Kidney (tissue), 14 donors: Measurements from ENCODE around the gene OR2M5. TPM values are rescaled to one million over a fixed set of nuclear protein-coding genes. Genes with fewer than 3 reads are reported as not detected.

Source experiments
- DNase-seq, 5 donors: peaks; one replicate each; pipeline ENCODE4 v3.0.0-alpha.2; 2013 to 2020
- FAIRE-seq: peaks from 2 replicates; lab custom pipeline; 2012; peaks lifted over from hg19 to GRCh38; lab: Jason Lieb, UNC
- H3K27ac ChIP-seq, 2 donors: one replicate each; pipeline ENCODE4 v1.7.0; 2013; ENCODE audit warnings: low read depth in 2 of 2, low read length in 2 of 2, inconsistent platforms in 1 of 2
- H3K27me3 ChIP-seq: one replicate; pipeline ENCODE4 v1.7.1; 2013; ENCODE audit warnings: low read length, inconsistent platforms; ENCODE audit not compliant: control insufficient read depth, insufficient read depth
- H3K36me3 ChIP-seq, 3 donors: one replicate each; pipeline versions ENCODE4 v1.7.0 to v1.7.1; 2013; ENCODE audit warnings: low read length in 3 of 3, control low read depth in 1 of 3, inconsistent platforms in 1 of 3; ENCODE audit not compliant: insufficient read depth in 3 of 3, control insufficient read depth in 2 of 3
- H3K4me1 ChIP-seq, 3 donors: one replicate each; pipeline versions ENCODE4 v1.7.0 to v1.7.1; 2013; ENCODE audit warnings: low read length in 3 of 3, inconsistent platforms in 1 of 3, low read depth in 1 of 3; ENCODE audit not compliant: control insufficient read depth in 2 of 3, insufficient read depth in 2 of 3
- H3K4me3 ChIP-seq, 3 donors: one replicate each; pipeline versions ENCODE4 v1.7.0 to v1.8.1; 2013; ENCODE audit warnings: low read length in 3 of 3, control low read depth in 1 of 3, inconsistent platforms in 1 of 3
- H3K9ac ChIP-seq, 3 donors: one replicate each; pipeline versions ENCODE4 v1.7.0 to v1.7.1; 2013; ENCODE audit warnings: low read length in 3 of 3, control low read depth in 1 of 3, inconsistent platforms in 1 of 3
- H3K9me3 ChIP-seq, 3 donors: one replicate each; pipeline versions ENCODE4 v1.7.0 to v1.7.1; 2013; ENCODE audit warnings: low read length in 3 of 3, control low read depth in 1 of 3, inconsistent platforms in 1 of 3; ENCODE audit not compliant: control insufficient read depth in 2 of 3, insufficient read depth in 1 of 3
- intact Hi-C: fragments of 100-400 bp; cut with DNase I; formaldehyde crosslinking; loops from one replicate; pipeline ENCODE4 v1.11.1; 2022
- polyA plus RNA-seq: library from polyadenylated mRNA; stranded (reverse); fragments of 350-450 nt; fragmentation: Illumina TruSeq; extraction: RNeasy Lipid Tissue Mini Kit (QIAGEN cat#74804); gene quantifications from one replicate; pipeline ENCODE4 v1.2.3, GENCODE V29; 2014; ENCODE audit warnings: low read depth, low replicate concordance; ENCODE audit not compliant: insufficient read depth
- total RNA-seq: library from RNA; stranded (reverse); fragmentation: NEBNext Ultra II Directional; extraction: Animal tissue kit (Norgen Biotek cat#: 25700); gene quantifications from one replicate; pipeline ENCODE4 v1.2.1, GENCODE V29; 2021
- TF ChIP-seq, protein P1 (sequence below): IDR thresholded peaks from 3 replicates; pipeline ENCODE4 v1.5.1; 2012; ENCODE audit warnings: mild to moderate bottlenecking, moderate library complexity, borderline replicate concordance; ENCODE audit not compliant: insufficient read depth; ENCODE audit errors: extremely low read depth
- donor health status: control.
- donor health status: control.
- donor health status: control.
- donor health status: control.
- donor health status: control.
- donor health status: DM: yes; HTN: yes; CAD: no.
- donor health status: Normal renal cell carcinoma (clear cell type).

Gene OR2M5
- total and polyA plus RNA-seq, 2 donors from 2014 or later: not detected

DNA sequence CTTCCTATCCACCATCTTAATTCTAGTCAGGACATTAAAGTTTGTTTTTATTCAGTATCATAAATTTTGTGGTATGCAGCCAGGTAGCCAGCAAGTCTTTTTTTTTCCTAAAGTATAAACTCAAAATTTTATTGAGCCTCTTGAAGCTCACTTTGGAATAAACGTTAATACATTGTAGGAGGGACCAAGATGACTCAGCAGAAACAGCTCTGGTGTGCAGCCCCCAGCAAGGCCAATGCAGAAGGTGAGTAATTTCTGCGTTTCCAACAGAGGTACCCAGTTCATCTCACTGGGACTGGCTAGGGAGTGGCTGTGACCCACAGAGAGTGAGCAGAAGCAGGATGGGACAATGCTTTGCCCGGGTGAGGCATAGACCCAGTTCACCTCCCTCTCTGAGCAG lies 42.4 kb downstream of the OR2M5 start:
- TF ChIP-seq, protein P1, sequence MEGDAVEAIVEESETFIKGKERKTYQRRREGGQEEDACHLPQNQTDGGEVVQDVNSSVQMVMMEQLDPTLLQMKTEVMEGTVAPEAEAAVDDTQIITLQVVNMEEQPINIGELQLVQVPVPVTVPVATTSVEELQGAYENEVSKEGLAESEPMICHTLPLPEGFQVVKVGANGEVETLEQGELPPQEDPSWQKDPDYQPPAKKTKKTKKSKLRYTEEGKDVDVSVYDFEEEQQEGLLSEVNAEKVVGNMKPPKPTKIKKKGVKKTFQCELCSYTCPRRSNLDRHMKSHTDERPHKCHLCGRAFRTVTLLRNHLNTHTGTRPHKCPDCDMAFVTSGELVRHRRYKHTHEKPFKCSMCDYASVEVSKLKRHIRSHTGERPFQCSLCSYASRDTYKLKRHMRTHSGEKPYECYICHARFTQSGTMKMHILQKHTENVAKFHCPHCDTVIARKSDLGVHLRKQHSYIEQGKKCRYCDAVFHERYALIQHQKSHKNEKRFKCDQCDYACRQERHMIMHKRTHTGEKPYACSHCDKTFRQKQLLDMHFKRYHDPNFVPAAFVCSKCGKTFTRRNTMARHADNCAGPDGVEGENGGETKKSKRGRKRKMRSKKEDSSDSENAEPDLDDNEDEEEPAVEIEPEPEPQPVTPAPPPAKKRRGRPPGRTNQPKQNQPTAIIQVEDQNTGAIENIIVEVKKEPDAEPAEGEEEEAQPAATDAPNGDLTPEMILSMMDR: no peak
- no peak overlapping the region for H3K9ac ChIP-seq
- H3K4me3 ChIP-seq: no peak overlapping the region

GRCh38 chr1:248189026-248189425 lies 44.1 kb downstream of the OR2M5 start:
- intact Hi-C loops: no loop called here
- Histone ChIP-seq H3K27ac (no peak overlapping the region), H3K27me3 (no peaks in the 10 kb centered on the region), H3K4me3 (no peak overlapping the region), H3K9ac (no peak overlapping the region), H3K4me1 (no peaks in the 10 kb centered on the region), H3K36me3 (no peaks in the 10 kb centered on the region), H3K9me3 (peaks cover 0 to 5% (median 0%) of the 10 kb centered on the region in 3 donors)
- TF ChIP-seq, protein P1: no peak
- FAIRE-seq: no peak
- DNase-seq: peak in 3 of 5 donors; percentile 32 to 72 (median 71)

More for the DNA sequence above, 42.4 kb downstream of the OR2M5 start:
- no peak overlapping the region for H3K27ac ChIP-seq
- no peak for FAIRE-seq
- no peaks in the 10 kb centered on the region for H3K9me3 ChIP-seq
- no peak for DNase-seq
- intact Hi-C loops: no loop called here
- H3K4me1 ChIP-seq: no peaks in the 10 kb centered on the region
- H3K36me3 ChIP-seq: no peaks in the 10 kb centered on the region
- no peaks in the 10 kb centered on the region for H3K27me3 ChIP-seq

- no peak overlapping the region for H3K9ac ChIP-seq
- intact Hi-C loops: no loop called here
- DNase-seq: no peak
- H3K4me1 ChIP-seq: no peaks in the 10 kb centered on the region
- H3K4me3 ChIP-seq: no peak overlapping the region
- H3K36me3 ChIP-seq: no peaks in the 10 kb centered on the region
- H3K27me3 ChIP-seq: no peaks in the 10 kb centered on the region
- no peak overlapping the region for H3K27ac ChIP-seq
- no peak for FAIRE-seq
- peaks cover 0 to 5% (median 0%) of the 10 kb centered on the region in 3 donors for H3K9me3 ChIP-seq
- TF ChIP-seq, protein P1: no peak
These were observed 49.2 kb downstream of the OR2M5 start for GRCh38 chr1:248194117-248194516.

Other genes with a start within 250 kb of the OR2M5 start
- not detected for gene OR2W3, start 249.6 kb upstream of the OR2M5 start, total RNA-seq
- gene OR2W3, start 249.6 kb upstream of the OR2M5 start, polyA plus RNA-seq: not detected
- not detected for gene OR2T8, start 224.9 kb upstream of the OR2M5 start, total RNA-seq
- gene OR2T8, start 224.9 kb upstream of the OR2M5 start, polyA plus RNA-seq: not detected
- not detected for gene OR2AJ1, start 220.3 kb upstream of the OR2M5 start, total RNA-seq
- not detected for gene OR2AJ1, start 220.3 kb upstream of the OR2M5 start, polyA plus RNA-seq
- not detected for gene OR2L8, start 196.3 kb upstream of the OR2M5 start, total RNA-seq
- not detected for gene OR2L8, start 196.3 kb upstream of the OR2M5 start, polyA plus RNA-seq
- gene OR2AK2, start 179.9 kb upstream of the OR2M5 start, total RNA-seq: not detected
- gene OR2AK2, start 179.9 kb upstream of the OR2M5 start, polyA plus RNA-seq: not detected
- gene OR2L5, start 131.5 kb upstream of the OR2M5 start, total RNA-seq: not detected
- gene OR2L5, start 131.5 kb upstream of the OR2M5 start, polyA plus RNA-seq: not detected
- 0.09 TPM for gene OR2L2, start 115.1 kb upstream of the OR2M5 start, total RNA-seq
- gene OR2L2, start 115.1 kb upstream of the OR2M5 start, polyA plus RNA-seq: not detected
- not detected for gene OR2L3, start 98.3 kb upstream of the OR2M5 start, total RNA-seq
- gene OR2L3, start 98.3 kb upstream of the OR2M5 start, polyA plus RNA-seq: not detected
- gene OR2L13, start 50.0 kb upstream of the OR2M5 start, total RNA-seq: not detected
- gene OR2L13, start 50.0 kb upstream of the OR2M5 start, polyA plus RNA-seq: not detected
- not detected for gene OR2M2, start 29.7 kb downstream of the OR2M5 start, total RNA-seq
- gene OR2M2, start 29.7 kb downstream of the OR2M5 start, polyA plus RNA-seq: not detected
- gene OR2M3, start 52.1 kb downstream of the OR2M5 start, total RNA-seq: not detected
- gene OR2M3, start 52.1 kb downstream of the OR2M5 start, polyA plus RNA-seq: not detected
- gene OR2M4, start 86.3 kb downstream of the OR2M5 start, total RNA-seq: not detected
- gene OR2M4, start 86.3 kb downstream of the OR2M5 start, polyA plus RNA-seq: not detected
- not detected for gene OR2T33, start 132.8 kb downstream of the OR2M5 start, total RNA-seq
- not detected for gene OR2T33, start 132.8 kb downstream of the OR2M5 start, polyA plus RNA-seq
- not detected for gene OR2T12, start 158.3 kb downstream of the OR2M5 start, total RNA-seq
- gene OR2T12, start 158.3 kb downstream of the OR2M5 start, polyA plus RNA-seq: not detected
- gene OR2M7, start 179.4 kb downstream of the OR2M5 start, total RNA-seq: not detected
- gene OR2M7, start 179.4 kb downstream of the OR2M5 start, polyA plus RNA-seq: not detected
- not detected for gene OR14C36, start 203.6 kb downstream of the OR2M5 start, total RNA-seq
- gene OR14C36, start 203.6 kb downstream of the OR2M5 start, polyA plus RNA-seq: not detected
- gene OR2T4, start 216.5 kb downstream of the OR2M5 start, total RNA-seq: not detected
- gene OR2T4, start 216.5 kb downstream of the OR2M5 start, polyA plus RNA-seq: not detected
- not detected for gene OR2T6, start 230.6 kb downstream of the OR2M5 start, total RNA-seq
- not detected for gene OR2T6, start 230.6 kb downstream of the OR2M5 start, polyA plus RNA-seq